Vagina (tissue), 2 donors: ENCODE results near the gene NOVA2.

ENCODE experiments used
- POLR2A ChIP-seq, 2 donors: fragments of 450-650 bp; IDR thresholded peaks; one replicate each; pipeline ENCODE4 v1.6.1; 2017; ENCODE audit warnings: antibody characterized with exemption in 2 of 2, mild to moderate bottlenecking in 2 of 2, moderate library complexity in 2 of 2
- POLR2AphosphoS5 ChIP-seq, 2 donors: sonication (generic); formaldehyde crosslinking; IDR thresholded peaks; one replicate each; pipeline ENCODE4 v1.9.0; 2017; ENCODE audit warnings: antibody characterized with exemption in 2 of 2, mild to moderate bottlenecking in 2 of 2, low read depth in 1 of 2; ENCODE audit not compliant: insufficient read depth in 1 of 2
- TF ChIP-seq, protein P1 (sequence below), 3 experiments: fragments of 450-650 bp in 2 of 3; fragments of 200-600 bp in 1 of 3; sonication (generic) in 1 of 3; IDR thresholded peaks; one replicate each; pipeline ENCODE4 v1.5.1; 2017 to 2019; ENCODE audit warnings: antibody characterized with exemption in 3 of 3, mild to moderate bottlenecking in 2 of 3, moderate library complexity in 2 of 3

DNA sequence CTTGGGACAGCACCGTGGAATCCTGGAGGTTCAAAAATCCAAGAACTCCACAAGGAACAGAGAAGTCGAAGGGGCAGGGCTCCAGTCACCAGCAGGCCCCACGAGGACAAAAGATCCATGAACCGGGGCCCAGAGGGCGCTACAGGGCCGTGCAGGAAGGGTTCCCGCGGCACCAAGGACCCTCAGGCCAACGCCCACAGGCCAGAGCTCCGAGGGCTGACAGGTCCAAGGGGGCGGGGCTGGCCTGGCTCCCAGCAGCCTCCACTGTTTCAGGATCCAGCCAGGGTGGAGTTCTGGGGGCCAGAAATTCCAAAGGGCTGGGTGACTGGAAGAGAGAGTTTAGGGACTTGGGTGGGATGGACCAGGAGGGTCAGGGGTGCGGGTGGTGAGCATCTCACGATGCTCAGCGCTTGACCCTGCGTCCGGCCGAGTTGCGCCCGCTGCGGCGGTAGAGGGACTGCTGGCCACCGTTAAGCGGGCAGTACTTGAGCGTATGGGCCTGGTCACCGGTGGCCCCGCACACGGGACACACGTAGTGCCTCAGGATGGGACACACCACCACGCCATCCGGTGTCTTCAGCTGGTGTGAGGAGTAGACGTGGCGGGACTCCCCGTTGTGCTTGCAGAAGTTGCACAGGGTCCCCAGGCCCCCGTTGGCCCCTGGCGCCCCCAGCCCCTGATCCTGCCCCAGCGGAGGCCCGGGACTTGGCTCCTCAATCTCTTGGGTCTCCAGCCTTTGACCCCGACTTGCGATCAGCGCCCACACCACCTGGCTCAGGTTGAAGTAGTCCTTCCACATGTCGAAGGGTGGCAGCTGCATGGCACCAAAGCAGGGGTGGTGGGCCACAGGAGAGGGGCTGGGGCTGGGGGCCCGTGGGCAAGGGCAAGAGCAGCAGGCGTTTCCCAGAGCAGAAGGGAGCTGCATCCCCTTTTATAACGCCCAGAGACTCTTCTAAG lies 59.5 kb downstream of the NOVA2 start, which contains the start of gene NANOS2:
- TF ChIP-seq, protein P1, sequence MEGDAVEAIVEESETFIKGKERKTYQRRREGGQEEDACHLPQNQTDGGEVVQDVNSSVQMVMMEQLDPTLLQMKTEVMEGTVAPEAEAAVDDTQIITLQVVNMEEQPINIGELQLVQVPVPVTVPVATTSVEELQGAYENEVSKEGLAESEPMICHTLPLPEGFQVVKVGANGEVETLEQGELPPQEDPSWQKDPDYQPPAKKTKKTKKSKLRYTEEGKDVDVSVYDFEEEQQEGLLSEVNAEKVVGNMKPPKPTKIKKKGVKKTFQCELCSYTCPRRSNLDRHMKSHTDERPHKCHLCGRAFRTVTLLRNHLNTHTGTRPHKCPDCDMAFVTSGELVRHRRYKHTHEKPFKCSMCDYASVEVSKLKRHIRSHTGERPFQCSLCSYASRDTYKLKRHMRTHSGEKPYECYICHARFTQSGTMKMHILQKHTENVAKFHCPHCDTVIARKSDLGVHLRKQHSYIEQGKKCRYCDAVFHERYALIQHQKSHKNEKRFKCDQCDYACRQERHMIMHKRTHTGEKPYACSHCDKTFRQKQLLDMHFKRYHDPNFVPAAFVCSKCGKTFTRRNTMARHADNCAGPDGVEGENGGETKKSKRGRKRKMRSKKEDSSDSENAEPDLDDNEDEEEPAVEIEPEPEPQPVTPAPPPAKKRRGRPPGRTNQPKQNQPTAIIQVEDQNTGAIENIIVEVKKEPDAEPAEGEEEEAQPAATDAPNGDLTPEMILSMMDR (IDR thresholded peaks at IDR 0.05) = no peak
- TF ChIP-seq POLR2AphosphoS5 (IDR thresholded peaks at IDR 0.05; ENCODE audit: insufficient read depth in 1 of 2, low read depth in 1 of 2) (no peak), POLR2A (IDR thresholded peaks at IDR 0.05) (no peak)
